Epithelial cell of esophagus (primary cell): Measurements from ENCODE around the gene PEX6.
A peak's percentile ranks its signal among the peaks of the same experiment; 100 is the strongest.

ENCODE experiments used
- DNase-seq: peaks from one replicate; pipeline ENCODE4 v3.0.0; 2010; ENCODE audit warnings: low read depth
- H3K4me3 ChIP-seq: 2 replicates; pipeline ENCODE4 v1.5.1; 2011; ENCODE audit warnings: mild to moderate bottlenecking, low read length, control low read depth
- TF ChIP-seq, protein P1 (sequence below): IDR thresholded peaks from 2 replicates; pipeline ENCODE4 v1.5.1; 2011; ENCODE audit warnings: low read depth, mild to moderate bottlenecking, low read length, control low read depth, inconsistent platforms; ENCODE audit not compliant: insufficient read depth; ENCODE audit errors: missing control alignments

PEX6 gene

DNA sequence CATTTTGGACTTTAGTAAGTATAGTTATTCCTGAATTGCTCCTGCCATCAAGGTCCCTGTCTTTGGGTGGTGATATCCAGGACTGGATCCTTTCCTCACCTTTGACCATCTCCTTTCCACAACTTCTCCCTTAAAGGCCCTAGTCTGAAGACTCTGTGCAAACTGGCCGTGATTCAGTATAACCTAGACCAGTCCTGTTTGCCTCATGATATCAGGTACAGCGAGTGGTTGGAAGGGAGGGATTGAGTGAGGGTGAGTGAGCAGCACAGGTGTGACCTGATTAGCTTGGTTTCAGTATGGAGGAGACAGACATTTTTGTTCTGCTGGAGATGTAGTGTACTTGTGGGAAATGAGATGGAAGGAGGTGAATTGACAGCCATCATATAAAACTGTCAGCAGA lies 40.2 kb upstream of the PEX6 start:
- TF ChIP-seq, protein P1, sequence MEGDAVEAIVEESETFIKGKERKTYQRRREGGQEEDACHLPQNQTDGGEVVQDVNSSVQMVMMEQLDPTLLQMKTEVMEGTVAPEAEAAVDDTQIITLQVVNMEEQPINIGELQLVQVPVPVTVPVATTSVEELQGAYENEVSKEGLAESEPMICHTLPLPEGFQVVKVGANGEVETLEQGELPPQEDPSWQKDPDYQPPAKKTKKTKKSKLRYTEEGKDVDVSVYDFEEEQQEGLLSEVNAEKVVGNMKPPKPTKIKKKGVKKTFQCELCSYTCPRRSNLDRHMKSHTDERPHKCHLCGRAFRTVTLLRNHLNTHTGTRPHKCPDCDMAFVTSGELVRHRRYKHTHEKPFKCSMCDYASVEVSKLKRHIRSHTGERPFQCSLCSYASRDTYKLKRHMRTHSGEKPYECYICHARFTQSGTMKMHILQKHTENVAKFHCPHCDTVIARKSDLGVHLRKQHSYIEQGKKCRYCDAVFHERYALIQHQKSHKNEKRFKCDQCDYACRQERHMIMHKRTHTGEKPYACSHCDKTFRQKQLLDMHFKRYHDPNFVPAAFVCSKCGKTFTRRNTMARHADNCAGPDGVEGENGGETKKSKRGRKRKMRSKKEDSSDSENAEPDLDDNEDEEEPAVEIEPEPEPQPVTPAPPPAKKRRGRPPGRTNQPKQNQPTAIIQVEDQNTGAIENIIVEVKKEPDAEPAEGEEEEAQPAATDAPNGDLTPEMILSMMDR = no peak
- no peak for DNase-seq
- no peak overlapping the region for H3K4me3 ChIP-seq

DNA sequence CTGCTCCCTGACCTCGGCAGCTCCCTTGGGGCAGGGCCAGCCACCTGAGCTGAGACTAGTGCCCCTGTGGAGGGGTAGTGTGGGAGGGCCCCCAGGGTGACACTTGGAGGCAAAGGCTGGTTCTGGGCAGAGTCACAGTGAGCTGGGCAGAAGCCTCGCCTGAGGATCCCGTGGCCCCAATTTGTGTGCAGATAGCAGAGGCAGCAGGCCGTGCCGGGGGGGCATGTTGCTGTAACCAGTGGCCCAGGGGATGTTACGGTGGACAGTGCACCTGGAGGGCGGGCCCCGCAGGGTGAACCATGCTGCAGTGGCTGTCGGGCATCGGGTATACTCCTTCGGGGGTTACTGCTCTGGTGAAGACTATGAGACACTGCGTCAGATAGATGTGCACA lies 38.0 kb upstream of the PEX6 start:
- TF ChIP-seq, protein P1 = no peak
- no peak overlapping the region for H3K4me3 ChIP-seq
- DNase-seq = no peak

GRCh38 chr6:43016176-43016942 lies 37.4 kb upstream of the PEX6 start:
- no peak overlapping the region for H3K4me3 ChIP-seq
- TF ChIP-seq, protein P1 = no peak
- DNase-seq = no peak

DNA sequence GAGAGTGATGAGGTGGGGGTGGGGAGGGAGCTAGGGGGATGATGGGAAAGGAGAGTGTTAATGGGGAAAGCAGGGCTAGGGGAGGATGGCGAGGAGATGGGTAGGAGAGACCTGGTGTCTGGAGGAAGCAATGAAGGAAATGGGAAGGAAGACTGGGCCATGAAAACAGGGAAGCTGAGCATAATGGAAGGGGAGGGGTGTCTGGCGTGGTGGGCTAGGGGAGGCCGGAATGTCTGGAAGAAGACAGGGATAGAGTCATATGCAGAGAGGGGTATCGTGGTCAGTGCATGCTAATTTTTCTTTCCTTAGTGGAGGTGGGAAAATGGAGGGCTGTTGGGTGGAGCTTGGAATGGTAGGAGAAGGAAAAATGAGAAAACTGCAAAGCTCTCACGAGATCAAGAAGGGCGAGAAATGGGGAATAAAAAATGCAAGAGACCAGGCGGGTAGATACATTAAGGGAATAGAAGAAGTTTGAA lies 35.5 kb upstream of the PEX6 start:
- TF ChIP-seq, protein P1 = no peak
- peak overlapping the region; percentile 98 for H3K4me3 ChIP-seq
- peak; percentile 30 for DNase-seq

DNA sequence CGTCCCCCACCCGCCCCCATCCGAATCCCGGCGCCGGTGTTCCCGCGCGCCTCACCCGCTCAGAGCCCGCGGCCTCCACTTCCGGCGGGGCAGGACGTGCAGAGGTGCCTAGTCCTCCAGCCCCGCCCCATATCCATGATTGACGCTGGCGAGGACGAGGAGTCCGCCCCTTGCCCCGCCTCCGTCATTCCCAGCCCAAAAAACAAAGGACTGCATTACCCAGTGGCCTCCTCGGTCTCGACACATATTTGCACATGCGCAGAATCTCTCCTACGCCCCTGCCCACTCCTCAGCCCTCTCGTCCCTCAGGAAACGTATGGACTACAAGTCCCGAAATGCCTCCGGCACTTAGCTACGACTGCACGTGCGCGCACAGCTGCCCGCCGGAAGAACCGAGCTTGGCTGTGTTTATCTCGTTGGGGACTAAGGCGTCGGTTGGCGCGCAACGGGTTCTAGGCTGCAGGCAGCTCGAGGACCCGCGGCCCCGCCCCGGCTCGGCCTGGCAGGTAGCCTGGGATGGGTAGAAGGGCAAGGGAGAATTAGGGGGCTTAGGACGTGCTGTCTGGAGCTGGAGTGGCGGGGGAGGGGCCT lies 35.0 kb upstream of the PEX6 start, which contains the start of the genes KLHDC3 and MEA1:
KLHDC3 (plus strand) TSS at position 407 of the 591 bp plus-strand sequence. CDS start 2,944 bp downstream, outside the sequence.
MEA1 (minus strand) TSS at position 104 of the 591 bp plus-strand sequence. CDS start 133 bp downstream, outside the sequence.
- peak within 1 kb of the TSS; percentile 98 for H3K4me3 ChIP-seq
- TF ChIP-seq, protein P1 = no peak
- peak; percentile 100 for DNase-seq

DNA sequence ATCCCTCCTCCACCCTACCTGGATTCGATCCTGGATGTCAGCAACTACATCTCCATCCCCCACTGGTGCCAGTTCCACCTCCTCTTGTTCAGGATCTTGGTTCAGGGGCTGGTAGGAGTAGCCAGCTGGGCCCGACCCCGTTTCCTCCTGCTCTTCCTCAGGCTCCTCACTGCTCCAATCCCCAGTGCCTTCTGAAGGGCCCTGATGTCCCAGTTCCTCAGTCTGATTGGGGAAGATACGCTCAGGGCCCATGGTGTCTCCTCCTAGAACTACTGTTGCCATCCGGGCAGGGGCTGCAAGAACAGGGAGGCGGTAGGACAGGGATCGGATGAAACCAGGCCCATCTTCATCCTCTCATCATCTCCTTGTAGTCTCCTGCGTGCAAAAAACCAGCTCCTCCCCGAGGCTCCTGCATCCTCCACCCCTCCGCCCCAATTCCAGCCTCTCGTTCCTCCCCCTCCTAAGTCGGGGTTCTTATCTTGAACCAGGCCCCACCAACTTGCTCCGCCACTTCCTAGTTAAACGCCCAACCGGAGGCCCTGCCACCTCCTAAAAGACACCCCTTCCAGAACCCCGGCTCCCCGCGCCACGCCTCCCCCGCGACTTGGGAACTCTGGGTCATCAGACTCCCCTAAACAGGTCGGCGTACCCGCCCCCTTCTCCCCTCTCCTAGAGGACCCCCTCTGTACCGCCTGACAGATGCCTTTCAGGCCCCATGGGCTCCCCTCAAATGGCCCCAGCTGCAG lies 34.3 kb upstream of the PEX6 start:
- peak overlapping the region; percentile 98 for H3K4me3 ChIP-seq
- TF ChIP-seq, protein P1 = no peak
- no peak for DNase-seq
